HEK293 (cell line): ENCODE data around the gene BDKRB2.

Experiments
- KLF9 ChIP-seq: fragments of 450-650 bp; formaldehyde crosslinking; IDR thresholded peaks from 2 replicates; pipeline ENCODE4 v1.5.1; 2016; ENCODE audit warnings: missing biosample characterization, missing genetic modification characterization, low read depth
- MEIS1 ChIP-seq: sonication (generic); formaldehyde crosslinking; IDR thresholded peaks from 2 replicates; pipeline ENCODE4 v1.8.1; 2022; ENCODE audit warnings: missing genetic modification reagents, mild to moderate bottlenecking, borderline replicate concordance
- SETDB1 ChIP-seq: IDR thresholded peaks from one replicate; pipeline ENCODE4 v1.6.1; 2017; ENCODE audit warnings: mild to moderate bottlenecking, low read length, moderate library complexity, mixed read lengths; ENCODE audit not compliant: insufficient read length
- ZBTB7A ChIP-seq: fragments of 450-650 bp; formaldehyde crosslinking; IDR thresholded peaks from 2 replicates; pipeline ENCODE4 v1.5.1; 2016; ENCODE audit warnings: low read depth, missing biosample characterization, missing genetic modification characterization
- ZNF416 ChIP-seq: fragments of 450-650 bp; formaldehyde crosslinking; IDR thresholded peaks from 2 replicates; pipeline ENCODE4 v1.5.1; 2016; ENCODE audit warnings: missing biosample characterization, missing genetic modification characterization
- TF ChIP-seq, protein P1 (sequence below): fragments of 450-650 bp; formaldehyde crosslinking; IDR thresholded peaks from 2 replicates; pipeline ENCODE4 v1.5.1; 2016; ENCODE audit warnings: missing biosample characterization, missing genetic modification characterization
- TF ChIP-seq, protein P2 (sequence below): fragments of 450-650 bp; formaldehyde crosslinking; IDR thresholded peaks from 2 replicates; pipeline ENCODE4 v1.5.1; 2016; ENCODE audit warnings: missing biosample characterization, missing genetic modification characterization

GRCh38 chr14:96287856-96288255, 83.2 kb downstream of the BDKRB2 start:
- TF ChIP-seq, protein P1, sequence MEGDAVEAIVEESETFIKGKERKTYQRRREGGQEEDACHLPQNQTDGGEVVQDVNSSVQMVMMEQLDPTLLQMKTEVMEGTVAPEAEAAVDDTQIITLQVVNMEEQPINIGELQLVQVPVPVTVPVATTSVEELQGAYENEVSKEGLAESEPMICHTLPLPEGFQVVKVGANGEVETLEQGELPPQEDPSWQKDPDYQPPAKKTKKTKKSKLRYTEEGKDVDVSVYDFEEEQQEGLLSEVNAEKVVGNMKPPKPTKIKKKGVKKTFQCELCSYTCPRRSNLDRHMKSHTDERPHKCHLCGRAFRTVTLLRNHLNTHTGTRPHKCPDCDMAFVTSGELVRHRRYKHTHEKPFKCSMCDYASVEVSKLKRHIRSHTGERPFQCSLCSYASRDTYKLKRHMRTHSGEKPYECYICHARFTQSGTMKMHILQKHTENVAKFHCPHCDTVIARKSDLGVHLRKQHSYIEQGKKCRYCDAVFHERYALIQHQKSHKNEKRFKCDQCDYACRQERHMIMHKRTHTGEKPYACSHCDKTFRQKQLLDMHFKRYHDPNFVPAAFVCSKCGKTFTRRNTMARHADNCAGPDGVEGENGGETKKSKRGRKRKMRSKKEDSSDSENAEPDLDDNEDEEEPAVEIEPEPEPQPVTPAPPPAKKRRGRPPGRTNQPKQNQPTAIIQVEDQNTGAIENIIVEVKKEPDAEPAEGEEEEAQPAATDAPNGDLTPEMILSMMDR (tag by site-specific recombination): no peak
- TF ChIP-seq SETDB1 (no peak), MEIS1 (CRISPR knock-in tag) (no peak), ZNF416 (no peak), KLF9 (tag by site-specific recombination) (no peak), ZBTB7A (tag by site-specific recombination) (no peak)
- TF ChIP-seq, protein P2, sequence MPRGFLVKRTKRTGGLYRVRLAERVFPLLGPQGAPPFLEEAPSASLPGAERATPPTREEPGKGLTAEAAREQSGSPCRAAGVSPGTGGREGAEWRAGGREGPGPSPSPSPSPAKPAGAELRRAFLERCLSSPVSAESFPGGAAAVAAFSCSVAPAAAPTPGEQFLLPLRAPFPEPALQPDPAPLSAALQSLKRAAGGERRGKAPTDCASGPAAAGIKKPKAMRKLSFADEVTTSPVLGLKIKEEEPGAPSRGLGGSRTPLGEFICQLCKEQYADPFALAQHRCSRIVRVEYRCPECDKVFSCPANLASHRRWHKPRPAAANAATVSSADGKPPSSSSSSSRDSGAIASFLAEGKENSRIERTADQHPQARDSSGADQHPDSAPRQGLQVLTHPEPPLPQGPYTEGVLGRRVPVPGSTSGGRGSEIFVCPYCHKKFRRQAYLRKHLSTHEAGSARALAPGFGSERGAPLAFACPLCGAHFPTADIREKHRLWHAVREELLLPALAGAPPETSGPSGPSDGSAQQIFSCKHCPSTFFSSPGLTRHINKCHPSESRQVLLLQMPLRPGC: no peak
